OCI-LY3 (cell line): ENCODE results near the gene ZNF775.

Experiments
- H2AFZ ChIP-seq: fragments of 200-600, 300-600 bp; shearing (Covaris generic); 2 replicates; pipeline ENCODE4 v1.6.0; 2014; ENCODE audit warnings: antibody characterized with exemption, low read depth, low read length
- H3K27ac ChIP-seq: fragments of 200-600, 300-600 bp; sonication (generic); 2 replicates; pipeline ENCODE4 v1.5.1; 2014; ENCODE audit warnings: mild to moderate bottlenecking, low read length, moderate library complexity, mixed read lengths
- H3K27me3 ChIP-seq: fragments of 200-600, 300-600 bp; sonication (generic); 2 replicates; pipeline ENCODE4 v1.6.1; 2014; ENCODE audit warnings: low read depth, low read length, mixed read lengths
- H3K36me3 ChIP-seq: fragments of 200-600, 300-600 bp; sonication (generic); replicated peaks from 2 replicates; pipeline ENCODE3; 2014; ENCODE audit warnings: low read depth, low read length, mixed read lengths
- H3K4me1 ChIP-seq: fragments of 300-600, 200-600 bp; sonication (generic); 2 replicates; pipeline ENCODE4 v1.6.1; 2014; ENCODE audit warnings: low read length, mixed read lengths
- H3K4me2 ChIP-seq: fragments of 200-600, 300-600 bp; sonication (generic); 2 replicates; pipeline ENCODE4 v1.6.1; 2014; ENCODE audit warnings: low read length, mixed read lengths
- H3K4me3 ChIP-seq: fragments of 300-600, 200-600 bp; sonication (generic); 2 replicates; pipeline ENCODE4 v1.5.1; 2014; ENCODE audit warnings: antibody characterized with exemption, mild to moderate bottlenecking, low read length, moderate library complexity
- H3K79me2 ChIP-seq: fragments of 300-600, 200-600 bp; shearing (Covaris generic); 2 replicates; pipeline ENCODE4 v1.6.1; 2014; ENCODE audit warnings: mild to moderate bottlenecking, low read length, mixed read lengths
- H3K9ac ChIP-seq: fragments of 300-600, 200-600 bp; shearing (Covaris generic); 2 replicates; pipeline ENCODE4 v1.6.0; 2014; ENCODE audit warnings: mild to moderate bottlenecking, low read length, moderate library complexity
- H3K9me3 ChIP-seq: fragments of 200-600, 300-600 bp; shearing (Covaris generic); 2 replicates; pipeline ENCODE4 v1.6.1; 2014; ENCODE audit warnings: low read length, mixed read lengths; ENCODE audit not compliant: insufficient read depth
- H4K20me1 ChIP-seq: fragments of 200-600, 300-600 bp; sonication (generic); 2 replicates; pipeline ENCODE4 v1.6.1; 2016; ENCODE audit warnings: low read length, mixed read lengths; ENCODE audit not compliant: insufficient read depth
- EZH2phosphoT487 ChIP-seq: fragments of 200-600 bp; shearing (Covaris generic); IDR thresholded peaks from 2 replicates; pipeline ENCODE4 v1.6.1; 2018; ENCODE audit warnings: antibody characterized with exemption, mixed run types, low read depth
- TF ChIP-seq, protein P1 (sequence below): fragments of 200-600, 300-600 bp; sonication (generic); IDR thresholded peaks from 2 replicates; pipeline ENCODE4 v1.5.1; 2014; ENCODE audit warnings: antibody characterized with exemption, low read length, low read depth

Gene ZNF775

DNA sequence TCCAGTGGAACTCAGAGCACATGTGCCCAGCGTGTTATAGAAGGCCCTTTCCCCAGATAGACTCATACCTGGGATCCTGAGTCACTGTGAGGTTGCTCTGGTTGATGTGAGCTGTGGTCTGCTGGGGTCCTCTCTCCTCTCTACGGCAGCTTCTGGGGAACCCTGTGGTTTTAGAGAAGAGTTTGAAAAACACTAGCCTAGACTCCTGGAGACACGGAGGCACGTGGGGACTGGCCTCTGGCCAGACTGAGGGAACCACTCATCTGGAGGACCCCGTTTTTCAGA, 10.3 kb downstream of the ZNF775 start:
- Histone ChIP-seq H3K27me3 (no peaks in the 10 kb centered on the region), H3K36me3 (peaks cover 14% of the 10 kb centered on the region), H3K27ac (no peak overlapping the region), H2AFZ (no peak overlapping the region), H3K9ac (no peak overlapping the region), H4K20me1 (no peaks in the 10 kb centered on the region), H3K4me1 (peaks cover 33% of the 10 kb centered on the region), H3K4me2 (no peak overlapping the region), H3K4me3 (no peak overlapping the region), H3K9me3 (no peaks in the 10 kb centered on the region), H3K79me2 (peaks cover 14% of the 10 kb centered on the region)
- TF ChIP-seq EZH2phosphoT487 = no peak
- TF ChIP-seq, protein P1, sequence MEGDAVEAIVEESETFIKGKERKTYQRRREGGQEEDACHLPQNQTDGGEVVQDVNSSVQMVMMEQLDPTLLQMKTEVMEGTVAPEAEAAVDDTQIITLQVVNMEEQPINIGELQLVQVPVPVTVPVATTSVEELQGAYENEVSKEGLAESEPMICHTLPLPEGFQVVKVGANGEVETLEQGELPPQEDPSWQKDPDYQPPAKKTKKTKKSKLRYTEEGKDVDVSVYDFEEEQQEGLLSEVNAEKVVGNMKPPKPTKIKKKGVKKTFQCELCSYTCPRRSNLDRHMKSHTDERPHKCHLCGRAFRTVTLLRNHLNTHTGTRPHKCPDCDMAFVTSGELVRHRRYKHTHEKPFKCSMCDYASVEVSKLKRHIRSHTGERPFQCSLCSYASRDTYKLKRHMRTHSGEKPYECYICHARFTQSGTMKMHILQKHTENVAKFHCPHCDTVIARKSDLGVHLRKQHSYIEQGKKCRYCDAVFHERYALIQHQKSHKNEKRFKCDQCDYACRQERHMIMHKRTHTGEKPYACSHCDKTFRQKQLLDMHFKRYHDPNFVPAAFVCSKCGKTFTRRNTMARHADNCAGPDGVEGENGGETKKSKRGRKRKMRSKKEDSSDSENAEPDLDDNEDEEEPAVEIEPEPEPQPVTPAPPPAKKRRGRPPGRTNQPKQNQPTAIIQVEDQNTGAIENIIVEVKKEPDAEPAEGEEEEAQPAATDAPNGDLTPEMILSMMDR = no peak

DNA sequence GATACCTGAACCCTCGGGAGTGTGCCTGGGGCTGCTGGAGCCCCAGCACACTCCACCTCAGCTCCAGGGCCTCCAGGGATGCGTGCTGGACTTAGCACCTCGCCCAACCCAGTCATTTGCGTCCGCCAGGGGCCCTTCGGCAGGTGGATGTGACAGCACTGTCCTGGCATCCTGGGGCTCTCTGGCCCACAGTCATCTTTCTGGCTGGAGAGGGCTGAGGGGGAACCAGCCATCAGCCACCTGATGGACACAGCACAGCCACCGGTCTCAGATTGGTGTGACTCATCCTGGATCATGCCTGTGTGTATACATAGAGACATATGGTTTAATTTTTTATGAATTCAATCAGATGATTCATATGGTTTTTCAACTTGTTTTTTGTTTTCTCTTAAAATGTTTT, 11.1 kb downstream of the ZNF775 start:
- Histone ChIP-seq H3K4me2 (no peak overlapping the region), H4K20me1 (no peaks in the 10 kb centered on the region), H2AFZ (no peak overlapping the region), H3K9me3 (no peaks in the 10 kb centered on the region), H3K27ac (no peak overlapping the region), H3K4me3 (no peak overlapping the region), H3K79me2 (peaks cover 8% of the 10 kb centered on the region; the same call in 1 of the 2 replicates), H3K4me1 (peaks cover 25% of the 10 kb centered on the region), H3K27me3 (no peaks in the 10 kb centered on the region), H3K36me3 (peaks cover 14% of the 10 kb centered on the region), H3K9ac (no peak overlapping the region)
- TF ChIP-seq, protein P1 = no peak
- no peak for TF ChIP-seq EZH2phosphoT487

DNA sequence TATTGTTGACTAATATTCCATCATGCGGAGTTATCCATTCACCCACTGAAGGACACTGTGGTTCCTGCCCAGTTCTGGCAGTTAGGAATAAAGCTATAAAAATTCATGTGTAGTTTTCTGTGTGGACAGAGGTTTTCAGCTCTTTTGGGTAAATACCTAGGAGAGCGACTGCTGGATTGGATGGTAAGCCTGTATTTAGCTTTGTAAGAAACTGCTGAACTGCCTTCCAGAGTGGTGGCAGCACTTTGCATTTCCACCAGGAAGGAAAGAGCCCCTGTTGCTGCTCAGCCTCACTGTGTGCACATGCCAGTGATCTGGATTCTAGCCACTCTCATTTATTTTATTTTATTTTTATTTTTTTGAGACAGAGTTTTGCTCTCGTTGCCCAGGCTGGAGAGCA, 14.2 kb downstream of the ZNF775 start:
- Histone ChIP-seq H3K79me2 (no peaks in the 10 kb centered on the region), H3K4me1 (peaks cover 9% of the 10 kb centered on the region), H2AFZ (no peak overlapping the region), H3K9me3 (no peaks in the 10 kb centered on the region), H4K20me1 (no peaks in the 10 kb centered on the region), H3K4me2 (no peak overlapping the region), H3K36me3 (peaks cover 20% of the 10 kb centered on the region), H3K27ac (no peak overlapping the region), H3K4me3 (no peak overlapping the region), H3K27me3 (no peaks in the 10 kb centered on the region), H3K9ac (no peak overlapping the region)
- TF ChIP-seq, protein P1 = no peak
- no peak for TF ChIP-seq EZH2phosphoT487

DNA sequence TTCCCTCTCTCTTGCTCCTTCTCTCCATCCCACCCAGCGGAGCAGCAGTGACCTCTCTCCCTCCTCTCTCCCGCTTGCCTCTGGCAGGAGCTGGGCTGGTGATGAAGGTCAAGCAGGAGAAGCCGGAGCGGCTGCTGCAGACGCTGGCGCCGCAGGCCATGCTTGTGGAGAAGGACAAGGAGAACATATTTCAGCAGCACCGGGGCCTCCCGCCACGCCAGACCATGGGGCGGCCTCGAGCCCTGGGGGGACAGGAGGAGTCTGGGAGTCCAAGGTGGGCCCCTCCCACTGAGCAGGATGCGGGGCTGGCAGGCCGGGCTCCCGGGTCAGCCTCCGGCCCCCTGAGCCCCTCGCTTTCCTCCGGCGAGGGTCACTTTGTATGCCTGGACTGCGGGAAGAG, 17.3 kb downstream of the ZNF775 start:
- Histone ChIP-seq H3K9me3 (no peaks in the 10 kb centered on the region), H3K36me3 (peaks cover 9% of the 10 kb centered on the region), H3K27me3 (no peaks in the 10 kb centered on the region), H3K4me1 (peaks cover 4% of the 10 kb centered on the region), H4K20me1 (no peaks in the 10 kb centered on the region), H3K27ac (no peak overlapping the region), H3K4me3 (no peak overlapping the region), H2AFZ (no peak overlapping the region), H3K4me2 (no peak overlapping the region), H3K9ac (no peak overlapping the region), H3K79me2 (no peaks in the 10 kb centered on the region)
- TF ChIP-seq, protein P1 = no peak
- no peak for TF ChIP-seq EZH2phosphoT487
